IMR-90 (cell line): ENCODE measurements around the gene LTBP1. TPM values are rescaled to one million over a fixed set of nuclear protein-coding genes. Genes with fewer than 3 reads are reported as not detected.
A peak's percentile ranks its signal among the peaks of the same experiment; 100 is the strongest.

Experiments used
- ATAC-seq: fragments of 200-7000 bp; cut with Tn5 transposase; 2 replicates; pipeline ENCODE4 v1.9.1; 2020; ENCODE audit warnings: low read depth, mild to moderate bottlenecking, moderate library complexity
- BruUV-seq: library from RNA; stranded (reverse); fragments of 400-500 nt; replicated peaks from 2 replicates; lab custom pipeline; 2021; lab: Mats Ljungman, UMichigan
- CTCF ChIA-PET: fragments of 300-600 bp; formaldehyde crosslinking; extraction: SDS; loops from one replicate; lab custom pipeline; 2021; ENCODE audit warnings: antibody characterized with exemption; lab: Yijun Ruan, JAX
- POLR2A ChIA-PET: fragments of 300-600 bp; sonication (Branson Sonifier 250); formaldehyde crosslinking; loops from one replicate; lab custom pipeline; 2022; ENCODE audit warnings: antibody characterized with exemption; ENCODE audit not compliant: unreplicated experiment; lab: Charles Lee
- DNase-seq: peaks from one replicate; pipeline ENCODE4 v3.0.0; 2013
- H2AFZ ChIP-seq: replicated peaks from 2 replicates; pipeline ENCODE3; 2013; ENCODE audit warnings: low read length, mild to moderate bottlenecking; ENCODE audit not compliant: poor library complexity
- H2AK5ac ChIP-seq: 2 replicates; pipeline ENCODE4 v1.6.1; 2013; ENCODE audit warnings: low read depth, low read length, inconsistent platforms
- H2AK9ac ChIP-seq: replicated peaks from 2 replicates; pipeline ENCODE3; 2013; ENCODE audit warnings: mild to moderate bottlenecking, low read depth, low read length, moderate library complexity; ENCODE audit not compliant: poor library complexity
- H2BK120ac ChIP-seq: 2 replicates; pipeline ENCODE4 v1.6.1; 2013; ENCODE audit warnings: low read depth, low read length, inconsistent platforms
- H2BK15ac ChIP-seq: 3 replicates; pipeline ENCODE4 v1.6.1; 2013; ENCODE audit warnings: low read depth, low read length, inconsistent platforms
- H2BK20ac ChIP-seq: 2 replicates; pipeline ENCODE4 v1.6.1; 2013; ENCODE audit warnings: low read depth, mild to moderate bottlenecking, inconsistent platforms, low read length, moderate library complexity
- H2BK5ac ChIP-seq: 2 replicates; pipeline ENCODE4 v1.6.1; 2013; ENCODE audit warnings: mild to moderate bottlenecking, low read depth, low read length, inconsistent platforms; ENCODE audit not compliant: poor library complexity, severe bottlenecking
- H3K14ac ChIP-seq: replicated peaks from 2 replicates; pipeline ENCODE4 v1.6.1; 2013; ENCODE audit warnings: low read depth, low read length, inconsistent platforms
- H3K18ac ChIP-seq: 2 replicates; pipeline ENCODE4 v1.6.1; 2013; ENCODE audit warnings: low read depth, low read length, control low read depth
- H3K23ac ChIP-seq: 2 replicates; pipeline ENCODE4 v1.6.1; 2013; ENCODE audit warnings: low read depth, low read length, inconsistent platforms
- H3K27ac ChIP-seq: 2 replicates; pipeline ENCODE4 v1.5.1; 2013; ENCODE audit warnings: mild to moderate bottlenecking, control low read depth, low read length; ENCODE audit not compliant: insufficient read depth
- H3K27me3 ChIP-seq: 2 replicates; pipeline ENCODE4 v1.6.1; 2013; ENCODE audit warnings: low read length; ENCODE audit not compliant: control insufficient read depth, insufficient read depth
- H3K36me3 ChIP-seq: 2 replicates; pipeline ENCODE4 v1.6.1; 2013; ENCODE audit warnings: low read length, mixed read lengths; ENCODE audit not compliant: control insufficient read depth, insufficient read depth
- H3K4ac ChIP-seq: 2 replicates; pipeline ENCODE4 v1.6.1; 2013; ENCODE audit warnings: low read depth, low read length, inconsistent platforms
- H3K4me1 ChIP-seq: 2 replicates; pipeline ENCODE4 v1.6.1; 2013; ENCODE audit warnings: low read length, mixed read lengths; ENCODE audit not compliant: control insufficient read depth, insufficient read depth
- H3K4me2 ChIP-seq: 2 replicates; pipeline ENCODE4 v1.6.1; 2013; ENCODE audit warnings: low read depth, mild to moderate bottlenecking, control low read depth, low read length, moderate library complexity
- H3K4me3 ChIP-seq: 2 replicates; pipeline ENCODE4 v1.5.1; 2013; ENCODE audit warnings: low read depth, mild to moderate bottlenecking, control low read depth, low read length, moderate library complexity; ENCODE audit not compliant: insufficient read depth
- H3K56ac ChIP-seq: 2 replicates; pipeline ENCODE4 v1.6.1; 2013; ENCODE audit warnings: low read length, inconsistent platforms; ENCODE audit not compliant: insufficient read depth; ENCODE audit errors: extremely low read depth
- H3K79me1 ChIP-seq, 2 experiments: 2 replicates each; pipeline ENCODE4 v1.6.1; 2013; ENCODE audit warnings: low read length in 2 of 2, inconsistent platforms in 1 of 2, low read depth in 1 of 2
- H3K9ac ChIP-seq: 2 replicates; pipeline ENCODE4 v1.6.1; 2013; ENCODE audit warnings: low read depth, low read length, control low read depth
- H3K9me1 ChIP-seq: 2 replicates; pipeline ENCODE4 v1.6.1; 2013; ENCODE audit warnings: low read length, inconsistent platforms; ENCODE audit not compliant: insufficient read depth
- H3K9me3 ChIP-seq: 2 replicates; pipeline ENCODE4 v1.6.1; 2013; ENCODE audit warnings: low read length; ENCODE audit not compliant: control insufficient read depth, insufficient read depth
- H4K20me1 ChIP-seq: 2 replicates; pipeline ENCODE4 v1.6.1; 2013; ENCODE audit warnings: low read length, inconsistent platforms; ENCODE audit not compliant: insufficient read depth
- H4K5ac ChIP-seq: 2 replicates; pipeline ENCODE4 v1.6.1; 2013; ENCODE audit warnings: mild to moderate bottlenecking, low read depth, low read length, control low read depth
- H4K8ac ChIP-seq, 2 experiments: 2 replicates each; pipeline ENCODE4 v1.6.1; 2013; ENCODE audit warnings: low read depth in 2 of 2, low read length in 2 of 2, control low read depth in 1 of 2, inconsistent platforms in 1 of 2
- H4K91ac ChIP-seq: 2 replicates; pipeline ENCODE4 v1.6.1; 2013; ENCODE audit warnings: low read depth, low read length, inconsistent platforms; ENCODE audit not compliant: insufficient read depth
- BHLHE40 ChIP-seq: fragments of 150-350 bp; IDR thresholded peaks from 2 replicates; pipeline ENCODE4 v1.6.1; 2016; ENCODE audit warnings: mild to moderate bottlenecking, low read depth, low read length
- CHD1 ChIP-seq: IDR thresholded peaks from 2 replicates; pipeline ENCODE4 v1.6.1; 2012; ENCODE audit warnings: low read depth, low read length, improper control_type of control experiment
- CTCF ChIP-seq: conservative IDR thresholded peaks from 2 replicates; pipeline ENCODE4 v1.5.1; 2012; ENCODE audit warnings: mild to moderate bottlenecking, low read depth, low read length, improper control_type of control experiment
- ELK1 ChIP-seq: fragments of 150-350 bp; IDR thresholded peaks from 2 replicates; pipeline ENCODE4 v1.6.1; 2016; ENCODE audit warnings: low read depth, mild to moderate bottlenecking, low read length, moderate library complexity, borderline replicate concordance
- FOS ChIP-seq: fragments of 150-350 bp; IDR thresholded peaks from 2 replicates; pipeline ENCODE4 v1.6.1; 2016; ENCODE audit warnings: low read depth, low read length
- MAZ ChIP-seq: IDR thresholded peaks from 2 replicates; pipeline ENCODE4 v1.6.1; 2012; ENCODE audit warnings: low read depth, mild to moderate bottlenecking, low read length, improper control_type of control experiment, moderate library complexity, borderline replicate concordance
- MXI1 ChIP-seq: IDR thresholded peaks from 2 replicates; pipeline ENCODE4 v1.6.1; 2012; ENCODE audit warnings: low read depth, mild to moderate bottlenecking, low read length, moderate library complexity, borderline replicate concordance
- NFE2L2 ChIP-seq: fragments of 150-350 bp; IDR thresholded peaks from 2 replicates; pipeline ENCODE4 v1.6.1; 2016; ENCODE audit warnings: low read depth, mild to moderate bottlenecking, low read length
- POLR2A ChIP-seq: IDR thresholded peaks from 2 replicates; pipeline ENCODE4 v1.6.1; 2012; ENCODE audit warnings: mild to moderate bottlenecking, low read depth, low read length
- RAD21 ChIP-seq: IDR thresholded peaks from 2 replicates; pipeline ENCODE4 v1.6.1; 2012; ENCODE audit warnings: low read length, improper control_type of control experiment
- RCOR1 ChIP-seq: IDR thresholded peaks from 2 replicates; pipeline ENCODE4 v1.6.1; 2012; ENCODE audit warnings: mild to moderate bottlenecking, low read length, improper control_type of control experiment; ENCODE audit not compliant: insufficient replicate concordance
- SMC3 ChIP-seq: fragments of 150-350 bp; IDR thresholded peaks from 2 replicates; pipeline ENCODE4 v1.6.1; 2016; ENCODE audit warnings: low read depth, mild to moderate bottlenecking, antibody characterized with exemption, low read length, moderate library complexity
- WGBS, 2 experiments: methylation state at CpG; one replicate each; pipeline versions ENCODE4 v1.1.5 to v1.1.7; 2013; ENCODE audit warnings: missing lambda C conversion rate in 2 of 2; ENCODE audit not compliant: insufficient read length in 1 of 2; ENCODE audit errors: extremely low coverage in 2 of 2; 5-methylcytosine and 5-hydroxymethylcytosine counted together
- dilution Hi-C: fragments of 300-500 bp; cut with HindIII; formaldehyde crosslinking; loops from one replicate; pipeline ENCODE4 v1.14.3; 2018; ENCODE audit warnings: low sequenced_read_pairs; ENCODE audit not compliant: unreplicated experiment
- in situ Hi-C: fragments of 300-500 bp; cut with MboI; formaldehyde crosslinking; loops from 3 replicates; pipeline ENCODE4 v1.14.3; 2019; ENCODE audit warnings: low sequenced_read_pairs, inconsistent platforms, mixed read lengths
- intact Hi-C: fragments of 100-400 bp; cut with micrococcal nuclease; formaldehyde crosslinking; loops from 2 replicates; pipeline ENCODE4 v1.10.0; 2022
- polyA plus RNA-seq, 3 experiments: library from polyadenylated mRNA; depleted of rRNA; stranded (reverse); fragments of >200 nt; gene quantifications; 2 replicates each; pipeline ENCODE4 v1.2.3, GENCODE V29; 2012; ENCODE audit warnings: low replicate concordance in 1 of 3
- total RNA-seq: library from RNA; depleted of rRNA; stranded (reverse); fragments of >200 nt; gene quantifications from 2 replicates; pipeline ENCODE4 v1.2.3, GENCODE V29; 2012
- TF ChIP-seq, protein P1 (sequence below): fragments of 150-350 bp; IDR thresholded peaks from 2 replicates; pipeline ENCODE4 v1.6.1; 2017; ENCODE audit warnings: mild to moderate bottlenecking, antibody characterized with exemption, low read length, low read depth

LTBP1 gene
- total and polyA plus RNA-seq, 2 of the 4 experiments (the other 2 are of a cell fraction) = 235 to 326 TPM

GRCh38 chr2:33019796-33020195 is 73.0 kb downstream of the LTBP1 start:
- H2BK20ac ChIP-seq = peak overlapping the region; percentile 52; the same call in 1 of the 2 replicates
- no peak overlapping the region for H3K9ac ChIP-seq
- H4K8ac ChIP-seq = no peak overlapping the region; a peak in 1 of 4 replicates
- H3K18ac ChIP-seq = no peak overlapping the region; the same call in 1 of the 2 replicates
- no peak overlapping the region for H3K4me2 ChIP-seq
- no peak overlapping the region for H3K56ac ChIP-seq
- H2BK120ac ChIP-seq = peak overlapping the region; percentile 69; the same call in 1 of the 2 replicates
- no peak overlapping the region; the same call in 1 of the 2 replicates for H4K91ac ChIP-seq
- H3K79me1 ChIP-seq = peaks cover 24 to 63% of the 10 kb centered on the region in 2 experiments
- TF ChIP-seq, protein P1, sequence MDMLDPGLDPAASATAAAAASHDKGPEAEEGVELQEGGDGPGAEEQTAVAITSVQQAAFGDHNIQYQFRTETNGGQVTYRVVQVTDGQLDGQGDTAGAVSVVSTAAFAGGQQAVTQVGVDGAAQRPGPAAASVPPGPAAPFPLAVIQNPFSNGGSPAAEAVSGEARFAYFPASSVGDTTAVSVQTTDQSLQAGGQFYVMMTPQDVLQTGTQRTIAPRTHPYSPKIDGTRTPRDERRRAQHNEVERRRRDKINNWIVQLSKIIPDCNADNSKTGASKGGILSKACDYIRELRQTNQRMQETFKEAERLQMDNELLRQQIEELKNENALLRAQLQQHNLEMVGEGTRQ = no peak
- TF ChIP-seq RCOR1 (no peak), POLR2A (no peak), ELK1 (no peak), MXI1 (no peak), CHD1 (no peak), CTCF (no peak), NFE2L2 (no peak), SMC3 (no peak), FOS (no peak), BHLHE40 (no peak), RAD21 (no peak), MAZ (no peak)
- peak overlapping the region; percentile 51; the same call in 2 of the 3 replicates for H2BK15ac ChIP-seq
- H2BK5ac ChIP-seq = no peak overlapping the region
- WGBS, 2 experiments = no CpG with 5 or more reads among the region's 7 CpGs
- no peak for ATAC-seq
- in situ Hi-C loops (no loop called here), intact Hi-C loops (loop anchor here (5.0 kb wide), 2 partner anchors 72 to 113 kb away; partner anchors contain the start of gene LTBP1), dilution Hi-C loops (no loop called here)
- no peak for DNase-seq
- peak overlapping the region; percentile 16; the same call in 1 of the 2 replicates for H3K23ac ChIP-seq
- POLR2A ChIA-PET = no interaction called here
- H3K27ac ChIP-seq = no peak overlapping the region
- peaks cover 24% of the 10 kb centered on the region for H3K9me1 ChIP-seq
- 0 out of 2 replicates have a peak, but pooled peaks cover 1% of the 10 kb centered on the region for H3K9me3 ChIP-seq
- H3K36me3 ChIP-seq = peaks cover 1% of the 10 kb centered on the region; the same call in 1 of the 2 replicates
- H2AFZ ChIP-seq = no peak overlapping the region
- H4K20me1 ChIP-seq = no peaks in the 10 kb centered on the region
- CTCF ChIA-PET = no interaction called here
- no TSS peak for BruUV-seq
- no peak overlapping the region for H3K4me3 ChIP-seq
- peak overlapping the region; percentile 94 for H2AK5ac ChIP-seq
- H3K4ac ChIP-seq = peak overlapping the region; percentile 71; the same call in 1 of the 2 replicates
- H2AK9ac ChIP-seq = no peak overlapping the region
- H3K4me1 ChIP-seq = peaks cover 23% of the 10 kb centered on the region
- H3K27me3 ChIP-seq = no peaks in the 10 kb centered on the region
- H4K5ac ChIP-seq = no peak overlapping the region
- peak overlapping the region; percentile 82 for H3K14ac ChIP-seq
